MM.1S (cell line): ENCODE data around the gene ZFAND2B.

Experiments
- CTCF ChIP-seq: fragments of 300-600 bp; sonication (generic); IDR thresholded peaks from 2 replicates; pipeline ENCODE4 v1.5.1; 2016; ENCODE audit warnings: antibody characterized with exemption, low read length, mixed read lengths
- EZH2 ChIP-seq: fragments of 300-600 bp; sonication (generic); optimal IDR thresholded peaks from 2 replicates; pipeline ENCODE3; 2017; ENCODE audit warnings: low read depth, mild to moderate bottlenecking, antibody characterized with exemption, low read length, mixed read lengths
- EZH2phosphoT487 ChIP-seq: fragments of 300-600 bp; sonication (generic); IDR thresholded peaks from 2 replicates; pipeline ENCODE4 v1.6.1; 2018; ENCODE audit warnings: antibody characterized with exemption, low read length

GRCh38 chr2:219163156-219163555 is 43.4 kb upstream of the ZFAND2B start:
- TF ChIP-seq CTCF (no peak), EZH2 (no peak), EZH2phosphoT487 (no peak)
